ENCODE results near the gene LHX1. TPM values are rescaled to one million over a fixed set of nuclear protein-coding genes. Genes with fewer than 3 reads are reported as not detected.
A peak's percentile ranks its signal among the peaks of the same experiment; 100 is the strongest.

Gene LHX1
- total and polyA plus RNA-seq, 9 of the 15 experiments (the other 6 are each of a cell fraction or from before 2014, with no cell fraction given), result 0.05 to 0.64 (median 0.07) TPM; not detected in 6

DNA sequence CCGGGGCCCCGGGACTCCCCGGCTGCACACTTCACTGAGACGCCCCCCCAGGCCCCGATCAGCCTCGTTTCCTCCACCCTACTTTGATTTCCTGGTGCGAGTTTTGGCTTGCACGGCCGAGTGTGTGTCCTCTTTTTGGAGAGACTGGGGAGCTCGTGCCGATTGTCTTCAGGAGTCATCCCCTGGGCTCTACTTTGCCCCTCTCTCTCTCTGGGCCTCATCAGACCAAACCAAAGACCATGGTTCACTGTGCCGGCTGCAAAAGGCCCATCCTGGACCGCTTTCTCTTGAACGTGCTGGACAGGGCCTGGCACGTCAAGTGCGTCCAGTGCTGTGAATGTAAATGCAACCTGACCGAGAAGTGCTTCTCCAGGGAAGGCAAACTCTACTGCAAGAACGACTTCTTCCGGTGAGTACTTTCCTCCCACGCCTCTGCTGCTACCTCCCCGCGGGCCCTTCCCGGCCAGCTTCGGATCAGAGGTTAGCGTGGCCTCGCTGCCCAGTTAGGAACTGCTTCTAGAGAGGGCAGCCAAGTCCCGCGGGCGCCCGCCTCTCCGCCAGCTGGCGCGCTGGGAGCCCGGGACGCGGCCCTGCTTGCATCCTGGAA is 787 bp downstream of the LHX1 start:
- H3K36me3 ChIP-seq (ENCODE audit: control insufficient read depth, insufficient read depth, low read length), result no peaks in the 10 kb centered on the region
- no peak overlapping the region for H3K27ac ChIP-seq (ENCODE audit: extremely low read depth, low read depth, low read length)
- H2AFZ ChIP-seq (ENCODE audit: low read depth, low read length), result no peak overlapping the region
- no TSS peak for BruUV-seq (replicated peaks)
- WGBS (ENCODE audit: insufficient coverage, low coverage, missing lambda C conversion rate), result 19% methylated on average over 33 of the region's 36 CpGs
- FAIRE-seq, result no peak
- peaks cover 41% of the 10 kb centered on the region for H4K20me1 ChIP-seq (replicated peaks; ENCODE audit: control insufficient read depth, insufficient read depth, low read length)
- H3K79me2 ChIP-seq (ENCODE audit: control insufficient read depth, insufficient read depth, low read length), result no peaks in the 10 kb centered on the region
- in situ Hi-C loops (cut with MboI) (no loop called here), intact Hi-C loops (cut with micrococcal nuclease) (no loop called here)
- ChIA-PET CTCF (ENCODE audit: low intra/inter-chr PET ratio) (no interaction called here), POLR2A (interaction anchor here (1.0 kb wide), 1 partner anchor 16 kb away, joined by 3 read pairs; no protein-coding TSS in a partner anchor)
- peaks cover 0 to 58% of the 10 kb centered on the region in 2 experiments; a peak in 3 of 5 replicates for H3K4me1 ChIP-seq (replicated peaks in 1 of 2; ENCODE audit: control insufficient read depth in 2 of 2, insufficient read depth in 2 of 2, low read length in 2 of 2)
- DNase-seq (ENCODE audit: extremely low read depth in 1 of 4, low spot score in 3 of 4), result peak in 2 of 4 experiments; percentile 37 to 45
- no peak; the same call in none of the 3 replicates for ATAC-seq
- H3K9me3 ChIP-seq (replicated peaks; ENCODE audit: control insufficient read depth, insufficient read depth, low read depth, low read length), result no peaks in the 10 kb centered on the region
- H3K4me3 ChIP-seq, result no peak overlapping the region
- H3K4me2 ChIP-seq (ENCODE audit: insufficient read depth, low read length), result no peak overlapping the region
- no peak overlapping the region for H3K9ac ChIP-seq (ENCODE audit: insufficient read depth in 1 of 2, low read depth in 2 of 2, low read length in 2 of 2)
- H3K9me1 ChIP-seq (ENCODE audit: control insufficient read depth, insufficient read depth, low read length), result peaks cover 3% of the 10 kb centered on the region
- peaks cover 73 to 83% of the 10 kb centered on the region in 2 experiments for H3K27me3 ChIP-seq (ENCODE audit: control insufficient read depth in 2 of 2, insufficient read depth in 2 of 2, low read length in 2 of 2)
- TF ChIP-seq, protein P1, sequence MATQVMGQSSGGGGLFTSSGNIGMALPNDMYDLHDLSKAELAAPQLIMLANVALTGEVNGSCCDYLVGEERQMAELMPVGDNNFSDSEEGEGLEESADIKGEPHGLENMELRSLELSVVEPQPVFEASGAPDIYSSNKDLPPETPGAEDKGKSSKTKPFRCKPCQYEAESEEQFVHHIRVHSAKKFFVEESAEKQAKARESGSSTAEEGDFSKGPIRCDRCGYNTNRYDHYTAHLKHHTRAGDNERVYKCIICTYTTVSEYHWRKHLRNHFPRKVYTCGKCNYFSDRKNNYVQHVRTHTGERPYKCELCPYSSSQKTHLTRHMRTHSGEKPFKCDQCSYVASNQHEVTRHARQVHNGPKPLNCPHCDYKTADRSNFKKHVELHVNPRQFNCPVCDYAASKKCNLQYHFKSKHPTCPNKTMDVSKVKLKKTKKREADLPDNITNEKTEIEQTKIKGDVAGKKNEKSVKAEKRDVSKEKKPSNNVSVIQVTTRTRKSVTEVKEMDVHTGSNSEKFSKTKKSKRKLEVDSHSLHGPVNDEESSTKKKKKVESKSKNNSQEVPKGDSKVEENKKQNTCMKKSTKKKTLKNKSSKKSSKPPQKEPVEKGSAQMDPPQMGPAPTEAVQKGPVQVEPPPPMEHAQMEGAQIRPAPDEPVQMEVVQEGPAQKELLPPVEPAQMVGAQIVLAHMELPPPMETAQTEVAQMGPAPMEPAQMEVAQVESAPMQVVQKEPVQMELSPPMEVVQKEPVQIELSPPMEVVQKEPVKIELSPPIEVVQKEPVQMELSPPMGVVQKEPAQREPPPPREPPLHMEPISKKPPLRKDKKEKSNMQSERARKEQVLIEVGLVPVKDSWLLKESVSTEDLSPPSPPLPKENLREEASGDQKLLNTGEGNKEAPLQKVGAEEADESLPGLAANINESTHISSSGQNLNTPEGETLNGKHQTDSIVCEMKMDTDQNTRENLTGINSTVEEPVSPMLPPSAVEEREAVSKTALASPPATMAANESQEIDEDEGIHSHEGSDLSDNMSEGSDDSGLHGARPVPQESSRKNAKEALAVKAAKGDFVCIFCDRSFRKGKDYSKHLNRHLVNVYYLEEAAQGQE (IDR thresholded peaks at IDR 0.05; ENCODE audit: borderline replicate concordance), result peak; percentile 49
- TF ChIP-seq, protein P1 (CRISPR knock-in tag; IDR thresholded peaks at IDR 0.05; ENCODE audit: low read depth), result no peak
- TF ChIP-seq EZH2 (IDR thresholded peaks at IDR 0.05; ENCODE audit: borderline replicate concordance, low read depth, low read length) (no peak), ZZZ3 (IDR thresholded peaks at IDR 0.05) (no peak), ZNF277 (CRISPR knock-in tag; IDR thresholded peaks at IDR 0.05; ENCODE audit: borderline replicate concordance) (no peak), ZBTB43 (CRISPR knock-in tag; IDR thresholded peaks at IDR 0.05) (no peak), CHD1 (IDR thresholded peaks at IDR 0.05; ENCODE audit: low read length) (no peak), PML (IDR thresholded peaks at IDR 0.05; ENCODE audit: low read length) (no peak), SRSF7 (optimal IDR thresholded peaks at IDR 0.05; ENCODE audit: low read depth, low read length) (no peak)
